Right lobe of liver (tissue), 6 donors: ENCODE results near the gene OMD. TPM values are rescaled to one million over a fixed set of nuclear protein-coding genes. Genes with fewer than 3 reads are reported as not detected.
A peak's percentile ranks its signal among the peaks of the same experiment; 100 is the strongest.

Experiments used
- ATAC-seq, 4 donors: fragments of 200-7000 bp; cut with Tn5 transposase; one replicate each; pipeline ENCODE4 v1.9.1; 2020; ENCODE audit warnings: mild to moderate bottlenecking in 4 of 4, moderate library complexity in 4 of 4
- DNase-seq, 3 donors: peaks; one replicate each; pipeline ENCODE4 v3.0.0-alpha.2; 2020
- H3K27ac ChIP-seq, 3 donors: fragments of 200-600 bp; one replicate each; pipeline ENCODE4 v1.8.0; 2022
- H3K27me3 ChIP-seq, 2 donors: fragments of 200-600 bp; one replicate each; pipeline ENCODE4 v1.8.0; 2022
- H3K36me3 ChIP-seq, 4 donors: fragments of 200-600 bp; sonication (generic) in 1 of 4; one replicate each; pipeline versions ENCODE4 v1.5.1 to v1.8.0; 2017 to 2022; ENCODE audit warnings: control low read depth in 1 of 4
- H3K4me1 ChIP-seq, 4 donors: fragments of 200-600 bp; sonication (generic) in 1 of 4; one replicate each; pipeline versions ENCODE4 v1.5.1 to v1.8.0; 2017 to 2022; ENCODE audit warnings: control low read depth in 1 of 4
- H3K4me3 ChIP-seq, 3 donors: fragments of 200-600 bp; one replicate each; pipeline ENCODE4 v1.8.0; 2022
- H3K9me3 ChIP-seq, 4 donors: fragments of 200-600 bp; sonication (generic) in 1 of 4; one replicate each; pipeline versions ENCODE4 v1.5.1 to v1.8.0; 2017 to 2022; ENCODE audit warnings: control low read depth in 1 of 4
- CTCF ChIP-seq, 4 donors: fragments of 200-600 bp in 3 of 4; fragments of 450-650 bp in 1 of 4; IDR thresholded peaks; one replicate each; pipeline versions ENCODE4 v1.5.1 to v1.8.0; 2016 to 2022; ENCODE audit warnings: antibody characterized with exemption in 4 of 4, mild to moderate bottlenecking in 2 of 4
- POLR2A ChIP-seq: fragments of 450-650 bp; IDR thresholded peaks from one replicate; pipeline ENCODE4 v1.6.1; 2017; ENCODE audit warnings: antibody characterized with exemption, mild to moderate bottlenecking
- WGBS: methylation state at CpG from one replicate; pipeline ENCODE4 v1.1.6; 2018; ENCODE audit warnings: low coverage, low lambda C conversion rate; ENCODE audit not compliant: insufficient coverage; ENCODE audit errors: missing lambda C conversion rate; 5-methylcytosine and 5-hydroxymethylcytosine counted together
- intact Hi-C, 2 donors: fragments of 100-400 bp; cut with DNase I; formaldehyde crosslinking; loops; one replicate each; pipeline versions ENCODE4 v1.11.2 to v1.14.1; 2022
- total RNA-seq, 6 experiments: library from RNA; depleted of rRNA in 2 of 6; stranded (reverse); fragments of >200 nt in 2 of 6; fragmentation: NEBNext Ultra II Directional in 3 of 6; extraction: Animal tissue kit (Norgen Biotek cat#: 25700) in 3 of 6; gene quantifications; one replicate each; pipeline versions ENCODE4 v1.1.0 to v1.2.4, GENCODE V29; 2016 to 2023
- donor health status: DM: no; HTN: yes; CAD: no.
- donor health status: DM: no; HTN: no; CAD: no.
- donor health status: DM: no; HTN: no; CAD: no.
- donor health status: DM: no; HTN: yes; CAD: no.
- donor health status: DM: no; HTN: yes; CAD: no.

OMD gene
- total RNA-seq, 6 experiments from 2014 or later = 0.11 to 2.0 (median 0.56) TPM; not detected in 1

- H3K36me3 ChIP-seq = no peaks in the 10 kb centered on the region
- H3K9me3 ChIP-seq = no peaks in the 10 kb centered on the region
- H3K27me3 ChIP-seq = no peaks in the 10 kb centered on the region
- peaks cover 0 to 6% (median 0%) of the 10 kb centered on the region in 4 donors for H3K4me1 ChIP-seq
- peak overlapping the region in 1 of 3 donors; percentile 19 for H3K27ac ChIP-seq
- DNase-seq (no peak), ATAC-seq (peak; percentile 26 to 76 (median 34))
- H3K4me3 ChIP-seq = no peak overlapping the region
- no peak for TF ChIP-seq CTCF (IDR thresholded peaks at IDR 0.05)
- 62% methylated on average over 4 of the region's 4 CpGs for WGBS
- intact Hi-C loops = no loop called here
Observed at GRCh38 chr9:92385953-92386352, 38.3 kb downstream of the OMD start.

DNA sequence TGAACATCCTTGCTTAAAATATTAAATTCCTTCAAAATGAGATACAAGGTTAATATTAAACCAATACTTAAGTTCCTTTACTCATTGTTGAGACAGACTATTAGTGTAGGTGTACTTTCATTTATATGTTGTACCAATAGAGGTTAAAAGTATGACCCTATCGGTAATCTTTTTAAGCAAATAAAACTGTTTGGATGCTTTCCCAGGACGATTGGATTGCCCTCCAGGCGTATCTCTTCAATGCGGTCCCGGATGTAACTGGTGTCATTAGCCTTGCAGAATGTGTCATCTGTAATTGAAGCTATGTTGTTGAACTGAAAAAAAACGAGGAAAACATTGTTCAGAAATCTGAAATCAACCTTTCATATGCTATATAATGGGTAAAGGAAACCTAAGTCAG is 38.8 kb downstream of the OMD start:
- Histone ChIP-seq H3K27me3 (no peaks in the 10 kb centered on the region), H3K27ac (peak overlapping the region in 1 of 3 donors; percentile 19), H3K4me3 (no peak overlapping the region), H3K36me3 (no peaks in the 10 kb centered on the region), H3K4me1 (peaks cover 0 to 6% (median 0%) of the 10 kb centered on the region in 4 donors), H3K9me3 (no peaks in the 10 kb centered on the region)
- DNase-seq (peak in 2 of 3 donors; percentile 23 to 72), ATAC-seq (peak; percentile 95 to 99 (median 98))
- TF ChIP-seq CTCF (IDR thresholded peaks at IDR 0.05) (no peak), POLR2A (no peak)
- intact Hi-C loops = no loop called here
- WGBS = 11% methylated on average over 6 of the region's 6 CpGs

GRCh38 chr9:92385001-92385400 is 39.3 kb downstream of the OMD start:
- ATAC-seq (no peak), DNase-seq (no peak)
- Histone ChIP-seq H3K4me3 (no peak overlapping the region), H3K27me3 (no peaks in the 10 kb centered on the region), H3K9me3 (no peaks in the 10 kb centered on the region), H3K36me3 (no peaks in the 10 kb centered on the region), H3K4me1 (peaks cover 0 to 6% (median 0%) of the 10 kb centered on the region in 4 donors), H3K27ac (no peak overlapping the region)
- WGBS = 45% methylated on average over 3 of the region's 3 CpGs
- TF ChIP-seq CTCF (IDR thresholded peaks at IDR 0.05) = no peak
- no peak for TF ChIP-seq POLR2A
- intact Hi-C loops = no loop called here

DNA sequence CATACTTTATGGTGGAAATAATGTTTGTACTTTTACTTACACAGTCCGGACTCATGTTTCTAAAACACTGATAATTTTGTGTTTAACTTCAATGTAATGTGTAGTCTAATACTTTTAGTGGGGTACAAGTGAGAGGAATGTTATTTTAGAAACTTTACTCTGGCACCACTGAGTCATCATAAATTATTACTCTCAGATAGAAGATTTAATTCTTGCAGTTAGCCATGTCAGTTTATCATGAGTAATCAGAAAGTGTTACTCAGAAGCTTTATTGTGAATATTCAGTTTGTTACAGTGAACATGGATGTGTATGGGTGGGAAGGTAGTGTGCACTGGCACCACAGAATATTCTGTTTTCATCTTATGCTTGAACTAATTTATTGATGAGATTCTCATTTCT is 39.9 kb downstream of the OMD start:
- WGBS = 70% methylated on average over 1 of the region's 1 CpG
- H3K27me3 ChIP-seq = no peaks in the 10 kb centered on the region
- no peaks in the 10 kb centered on the region for H3K9me3 ChIP-seq
- H3K4me1 ChIP-seq = peaks cover 0 to 6% (median 0%) of the 10 kb centered on the region in 4 donors
- no peak for ATAC-seq
- no peak overlapping the region for H3K27ac ChIP-seq
- TF ChIP-seq CTCF (IDR thresholded peaks at IDR 0.05) = no peak
- TF ChIP-seq POLR2A = no peak
- no peak overlapping the region for H3K4me3 ChIP-seq
- no peak for DNase-seq
- no peaks in the 10 kb centered on the region for H3K36me3 ChIP-seq
- intact Hi-C loops = no loop called here

GRCh38 chr9:92381775-92382174 is 42.5 kb downstream of the OMD start:
- intact Hi-C loops = no loop called here
- DNase-seq = no peak
- no peaks in the 10 kb centered on the region for H3K36me3 ChIP-seq
- H3K27ac ChIP-seq = no peak overlapping the region
- H3K4me1 ChIP-seq = peaks cover 0 to 6% (median 0%) of the 10 kb centered on the region in 4 donors
- no peak for TF ChIP-seq CTCF (IDR thresholded peaks at IDR 0.05)
- no peak for TF ChIP-seq POLR2A
- no peaks in the 10 kb centered on the region for H3K9me3 ChIP-seq
- no peak overlapping the region for H3K4me3 ChIP-seq
- 87% methylated on average over 2 of the region's 2 CpGs for WGBS
- ATAC-seq = no peak
- no peaks in the 10 kb centered on the region for H3K27me3 ChIP-seq
